Activated CD8-positive, alpha-beta memory T cell treated with anti-CD3 and anti-CD28 coated beads, Interleukin-2, amount 10 ng/mL, durations not matched to agents 7 days and 5 days (primary cell): ENCODE results near the gene KDM6B. TPM values are rescaled to one million over a fixed set of nuclear protein-coding genes. Genes with fewer than 3 reads are reported as not detected.

Experiments used
- total RNA-seq, 2 experiments: library from RNA; stranded (reverse); gene quantifications; one replicate each; pipeline ENCODE4 v1.2.3, GENCODE V29; 2021

KDM6B gene
- total RNA-seq, 2 experiments from 2014 or later, result 15.5 to 31.9 TPM

Other genes starting within 250 kb of the KDM6B start
- gene SOX15, start 244.1 kb upstream of the KDM6B start, total RNA-seq, result under 1 TPM; 0.21 to 0.35 TPM
- gene FXR2, start 219.3 kb upstream of the KDM6B start, total RNA-seq, result 10 to 100 TPM; 30.7 to 40.5 TPM
- gene SAT2, start 206.4 kb upstream of the KDM6B start, total RNA-seq, result 10 to 100 TPM; 21.5 to 28.0 TPM
- gene SHBG, start 204.1 kb upstream of the KDM6B start, total RNA-seq, result not detected
- under 1 TPM in 1 of 2 experiments, not detected in 1; 0.47 TPM for gene ATP1B2, start 183.3 kb upstream of the KDM6B start, total RNA-seq
- 100 to 1,000 TPM; 137 to 171 TPM for gene TP53, start 146.7 kb upstream of the KDM6B start, total RNA-seq
- gene WRAP53, start 145.7 kb upstream of the KDM6B start, total RNA-seq, result 10 to 100 TPM; 28.0 to 29.0 TPM
- not detected for gene EFNB3, start 129.0 kb upstream of the KDM6B start, total RNA-seq
- not detected for gene DNAH2, start 116.5 kb upstream of the KDM6B start, total RNA-seq
- 1 to 10 TPM in 1 of 2 experiments, under 1 TPM in 1; 0.84 to 1.2 TPM for gene TMEM88, start 20.8 kb downstream of the KDM6B start, total RNA-seq
- gene NAA38, start 23.3 kb downstream of the KDM6B start, total RNA-seq, result 10 to 100 TPM; 86.0 to 95.8 TPM
- 1 to 10 TPM; 6.4 to 8.2 TPM for gene CYB5D1, start 23.8 kb downstream of the KDM6B start, total RNA-seq
- gene CHD3, start 54.6 kb downstream of the KDM6B start, total RNA-seq, result 100 to 1,000 TPM; 139 to 147 TPM
- gene RNF227, start 82.1 kb downstream of the KDM6B start, total RNA-seq, result 1 to 10 TPM; 2.8 to 3.9 TPM
- 1 to 10 TPM; 6.6 to 6.7 TPM for gene KCNAB3, start 95.6 kb downstream of the KDM6B start, total RNA-seq
- gene TRAPPC1, start 97.7 kb downstream of the KDM6B start, total RNA-seq, result 100 to 1,000 TPM; 216 to 245 TPM
- gene CNTROB, start 98.0 kb downstream of the KDM6B start, total RNA-seq, result 10 to 100 TPM; 56.8 to 69.2 TPM
- not detected for gene GUCY2D, start 168.4 kb downstream of the KDM6B start, total RNA-seq
- gene ALOX15B, start 204.8 kb downstream of the KDM6B start, total RNA-seq, result not detected